ENCODE results near the gene PRPF40B.

GRCh38 chr12:49680075-49680474 is 56.7 kb downstream of the PRPF40B start:
- TF ChIP-seq CTCF (IDR thresholded peaks at IDR 0.05) (no peak), POLR2A (IDR thresholded peaks at IDR 0.05) (no peak)
